ENCODE measurements around the gene BPI. TPM values are rescaled to one million over a fixed set of nuclear protein-coding genes. Genes with fewer than 3 reads are reported as not detected.
A peak's percentile ranks its signal among the peaks of the same experiment; 100 is the strongest.

BPI gene
- total RNA-seq, 1 experiment from 2014 or later, result not detected

DNA sequence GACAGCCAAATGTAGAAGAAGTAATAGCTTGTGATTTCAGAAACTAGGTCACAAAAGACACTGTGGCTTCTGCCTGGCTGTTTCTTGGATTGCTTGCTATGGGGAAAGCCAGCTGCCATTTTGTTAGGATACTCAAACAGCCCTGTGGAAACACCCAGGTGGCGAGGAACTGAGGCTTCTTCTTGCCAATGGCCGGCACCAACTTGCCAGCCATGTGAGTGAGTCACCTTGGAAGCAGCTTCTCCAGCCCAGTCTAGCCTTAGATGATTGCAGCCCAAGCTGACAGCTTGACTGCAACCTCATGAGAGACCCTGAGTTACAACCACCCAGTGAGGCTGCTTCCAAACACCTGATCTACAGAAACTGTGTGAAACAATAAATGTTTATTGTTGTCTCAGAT, 31.6 kb upstream of the BPI start:
- H3K27me3 ChIP-seq (ENCODE audit: insufficient read depth, low read length), result no peaks in the 10 kb centered on the region
- H3K79me2 ChIP-seq (ENCODE audit: insufficient read depth, low read length), result no peaks in the 10 kb centered on the region
- BruUV-seq (replicated peaks), result no TSS peak
- CTCF ChIA-PET, result interaction anchor here (0.9 kb wide), 1 partner anchor 46 kb away, joined by 3 read pairs; no protein-coding TSS in a partner anchor
- no peak overlapping the region for H3K4me3 ChIP-seq (replicated peaks in 1 of 2; ENCODE audit: low read depth in 1 of 2, low read length in 2 of 2)
- TF ChIP-seq EZH2phosphoT487 (IDR thresholded peaks at IDR 0.05; ENCODE audit: borderline replicate concordance) (no peak), JUND (IDR thresholded peaks at IDR 0.05) (no peak), YY1 (IDR thresholded peaks at IDR 0.05; ENCODE audit: extremely low read depth, insufficient replicate concordance, low read depth, low read length) (no peak), CBX3 (IDR thresholded peaks at IDR 0.05; ENCODE audit: low read depth) (no peak), SP1 (IDR thresholded peaks at IDR 0.05; ENCODE audit: low read depth) (no peak), EZH2 (IDR thresholded peaks at IDR 0.05) (no peak), POLR2A (IDR thresholded peaks at IDR 0.05; ENCODE audit: borderline replicate concordance, extremely low read depth, insufficient read depth, insufficient read length) (no peak), CEBPB (IDR thresholded peaks at IDR 0.05; ENCODE audit: low read depth) (no peak), TCF7L2 (IDR thresholded peaks at IDR 0.05; ENCODE audit: borderline replicate concordance, extremely low read depth, insufficient read depth, insufficient read length) (no peak)
- TF ChIP-seq, protein P1, sequence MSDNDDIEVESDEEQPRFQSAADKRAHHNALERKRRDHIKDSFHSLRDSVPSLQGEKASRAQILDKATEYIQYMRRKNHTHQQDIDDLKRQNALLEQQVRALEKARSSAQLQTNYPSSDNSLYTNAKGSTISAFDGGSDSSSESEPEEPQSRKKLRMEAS (IDR thresholded peaks at IDR 0.05), result no peak
- TF ChIP-seq, protein P2, sequence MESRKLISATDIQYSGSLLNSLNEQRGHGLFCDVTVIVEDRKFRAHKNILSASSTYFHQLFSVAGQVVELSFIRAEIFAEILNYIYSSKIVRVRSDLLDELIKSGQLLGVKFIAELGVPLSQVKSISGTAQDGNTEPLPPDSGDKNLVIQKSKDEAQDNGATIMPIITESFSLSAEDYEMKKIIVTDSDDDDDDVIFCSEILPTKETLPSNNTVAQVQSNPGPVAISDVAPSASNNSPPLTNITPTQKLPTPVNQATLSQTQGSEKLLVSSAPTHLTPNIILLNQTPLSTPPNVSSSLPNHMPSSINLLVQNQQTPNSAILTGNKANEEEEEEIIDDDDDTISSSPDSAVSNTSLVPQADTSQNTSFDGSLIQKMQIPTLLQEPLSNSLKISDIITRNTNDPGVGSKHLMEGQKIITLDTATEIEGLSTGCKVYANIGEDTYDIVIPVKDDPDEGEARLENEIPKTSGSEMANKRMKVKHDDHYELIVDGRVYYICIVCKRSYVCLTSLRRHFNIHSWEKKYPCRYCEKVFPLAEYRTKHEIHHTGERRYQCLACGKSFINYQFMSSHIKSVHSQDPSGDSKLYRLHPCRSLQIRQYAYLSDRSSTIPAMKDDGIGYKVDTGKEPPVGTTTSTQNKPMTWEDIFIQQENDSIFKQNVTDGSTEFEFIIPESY (IDR thresholded peaks at IDR 0.05; ENCODE audit: extremely low read depth, insufficient replicate concordance, low read length), result no peak
- TF ChIP-seq, protein P3, sequence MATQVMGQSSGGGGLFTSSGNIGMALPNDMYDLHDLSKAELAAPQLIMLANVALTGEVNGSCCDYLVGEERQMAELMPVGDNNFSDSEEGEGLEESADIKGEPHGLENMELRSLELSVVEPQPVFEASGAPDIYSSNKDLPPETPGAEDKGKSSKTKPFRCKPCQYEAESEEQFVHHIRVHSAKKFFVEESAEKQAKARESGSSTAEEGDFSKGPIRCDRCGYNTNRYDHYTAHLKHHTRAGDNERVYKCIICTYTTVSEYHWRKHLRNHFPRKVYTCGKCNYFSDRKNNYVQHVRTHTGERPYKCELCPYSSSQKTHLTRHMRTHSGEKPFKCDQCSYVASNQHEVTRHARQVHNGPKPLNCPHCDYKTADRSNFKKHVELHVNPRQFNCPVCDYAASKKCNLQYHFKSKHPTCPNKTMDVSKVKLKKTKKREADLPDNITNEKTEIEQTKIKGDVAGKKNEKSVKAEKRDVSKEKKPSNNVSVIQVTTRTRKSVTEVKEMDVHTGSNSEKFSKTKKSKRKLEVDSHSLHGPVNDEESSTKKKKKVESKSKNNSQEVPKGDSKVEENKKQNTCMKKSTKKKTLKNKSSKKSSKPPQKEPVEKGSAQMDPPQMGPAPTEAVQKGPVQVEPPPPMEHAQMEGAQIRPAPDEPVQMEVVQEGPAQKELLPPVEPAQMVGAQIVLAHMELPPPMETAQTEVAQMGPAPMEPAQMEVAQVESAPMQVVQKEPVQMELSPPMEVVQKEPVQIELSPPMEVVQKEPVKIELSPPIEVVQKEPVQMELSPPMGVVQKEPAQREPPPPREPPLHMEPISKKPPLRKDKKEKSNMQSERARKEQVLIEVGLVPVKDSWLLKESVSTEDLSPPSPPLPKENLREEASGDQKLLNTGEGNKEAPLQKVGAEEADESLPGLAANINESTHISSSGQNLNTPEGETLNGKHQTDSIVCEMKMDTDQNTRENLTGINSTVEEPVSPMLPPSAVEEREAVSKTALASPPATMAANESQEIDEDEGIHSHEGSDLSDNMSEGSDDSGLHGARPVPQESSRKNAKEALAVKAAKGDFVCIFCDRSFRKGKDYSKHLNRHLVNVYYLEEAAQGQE (IDR thresholded peaks at IDR 0.05; ENCODE audit: low read depth), result no peak
- H4K20me1 ChIP-seq (ENCODE audit: insufficient read depth), result no peaks in the 10 kb centered on the region
- H3K9ac ChIP-seq (ENCODE audit: low read length), result no peak overlapping the region
- DNase-seq (ENCODE audit: low read depth, low spot score) (no peak), ATAC-seq (no peak)
- POLR2A ChIA-PET, result interaction anchor here (1.3 kb wide), 1 partner anchor 27 kb away, joined by 3 read pairs; no protein-coding TSS in a partner anchor
- no peaks in the 10 kb centered on the region for H3K9me3 ChIP-seq (ENCODE audit: control insufficient read depth in 1 of 2, insufficient read depth in 1 of 2, low read depth in 1 of 2, low read length in 2 of 2)
- H3K4me1 ChIP-seq (ENCODE audit: control insufficient read depth in 1 of 2, insufficient read depth in 2 of 2, low read length in 2 of 2), result peaks cover 18 to 46% of the 10 kb centered on the region in 2 experiments
- intact Hi-C loops (cut with micrococcal nuclease), result no loop called here
- no peaks in the 10 kb centered on the region for H3K9me2 ChIP-seq (ENCODE audit: insufficient read depth)
- no peaks in the 10 kb centered on the region for H3K36me3 ChIP-seq (ENCODE audit: control insufficient read depth in 1 of 2, insufficient read depth in 2 of 2, low read length in 2 of 2)
- RAD21 ChIA-PET (ENCODE audit: low non-redundant PET in 1 of 2, low total read pairs in 2 of 2, uncharacterized antibody in 2 of 2, unreplicated experiment in 2 of 2), result no interaction called here
- peak overlapping the region; percentile 2; the same call in 1 of the 2 replicates for H3K4me2 ChIP-seq (ENCODE audit: low read length)
- no peak overlapping the region for H2AFZ ChIP-seq (ENCODE audit: low read depth, low read length, poor library complexity, severe bottlenecking)
- H3K27ac ChIP-seq (ENCODE audit: low read depth, low read length), result no peak overlapping the region
